NCI-H82 treated with DMSO at 0.1 percent for 48 hours (cell line): ENCODE measurements around the gene TMEM123.
A peak's percentile ranks its signal among the peaks of the same experiment; 100 is the strongest.
"Not testable (repeated sequence)": the region's sequence is repeated elsewhere in the genome, so short reads cannot be mapped to it uniquely, and the experiment has no call there.

Experiments
- DNase-seq: peaks from one replicate; lab custom pipeline; 2025; ENCODE audit not compliant: unreplicated experiment; lab: John Stamatoyannopoulos, UW

The TMEM123 gene

GRCh38 chr11:102396708-102397563, 55.6 kb downstream of the TMEM123 start:
- no peak for DNase-seq

GRCh38 chr11:102395720-102396393, 56.7 kb downstream of the TMEM123 start:
- DNase-seq: no peak

- no peak for DNase-seq
Observed at GRCh38 chr11:102393272-102393730, 59.3 kb downstream of the TMEM123 start.

GRCh38 chr11:102391549-102392237, 60.9 kb downstream of the TMEM123 start:
- no peak for DNase-seq

GRCh38 chr11:102390667-102391465, 61.7 kb downstream of the TMEM123 start:
- DNase-seq: peak; percentile 42

- no peak for DNase-seq
Observed at GRCh38 chr11:102389253-102389652, 63.3 kb downstream of the TMEM123 start.

GRCh38 chr11:102387043-102387781, 65.4 kb downstream of the TMEM123 start:
- no peak for DNase-seq

- no peak for DNase-seq
Observed at GRCh38 chr11:102386136-102386734, 66.3 kb downstream of the TMEM123 start.

GRCh38 chr11:102385085-102386007, 67.2 kb downstream of the TMEM123 start:
- DNase-seq: no peak

GRCh38 chr11:102384419-102385079, 68.0 kb downstream of the TMEM123 start:
- no peak for DNase-seq

- no peak for DNase-seq
Observed at GRCh38 chr11:102383839-102384238, 68.7 kb downstream of the TMEM123 start.

- no peak for DNase-seq
Observed at GRCh38 chr11:102382384-102382783, 70.2 kb downstream of the TMEM123 start.

GRCh38 chr11:102378818-102379217, 73.7 kb downstream of the TMEM123 start:
- no peak for DNase-seq

- no peak for DNase-seq
Observed at GRCh38 chr11:102377891-102378290, 74.7 kb downstream of the TMEM123 start.

GRCh38 chr11:102375720-102376399, 76.7 kb downstream of the TMEM123 start:
- no peak for DNase-seq

- DNase-seq: not testable (repeated sequence)
Observed at GRCh38 chr11:102374633-102375424, 77.7 kb downstream of the TMEM123 start.

GRCh38 chr11:102368472-102368871, 84.1 kb downstream of the TMEM123 start:
- no peak for DNase-seq
